SH-SY5Y (cell line): ENCODE data around the gene FZR1.

Experiments used
- GATA2 ChIP-seq: IDR thresholded peaks from 2 replicates; pipeline ENCODE4 v1.6.1; 2011; ENCODE audit warnings: mild to moderate bottlenecking, low read depth, low read length
- GATA3 ChIP-seq: IDR thresholded peaks from 2 replicates; pipeline ENCODE4 v1.6.1; 2011; ENCODE audit warnings: low read depth, mild to moderate bottlenecking, low read length, moderate library complexity

- TF ChIP-seq GATA3: no peak
- no peak for TF ChIP-seq GATA2
These were observed 40.0 kb downstream of the FZR1 start for GRCh38 chr19:3546119-3546518.
